HG02970 (cell line): ENCODE measurements around the gene LYL1.

Source experiments
- ATAC-seq: cut with Tn5 transposase; IDR thresholded peaks from one replicate; pipeline ENCODE4 v1.9.1; 2021; ENCODE audit warnings: mild to moderate bottlenecking, moderate library complexity, moderate number of reproducible peaks; ENCODE audit not compliant: unreplicated experiment, low FRiP score

The LYL1 gene

GRCh38 chr19:13110099-13110610 is 7.5 kb upstream of the LYL1 start:
- no peak for ATAC-seq

- ATAC-seq: no peak
Measured at GRCh38 chr19:13109361-13110098, 6.9 kb upstream of the LYL1 start.

GRCh38 chr19:13104848-13105711 is 2.4 kb upstream of the LYL1 start:
- ATAC-seq: no peak

- peak; percentile 44 for ATAC-seq
Measured at GRCh38 chr19:13104360-13104847, 1.7 kb upstream of the LYL1 start.

GRCh38 chr19:13103581-13104359 is 1.1 kb upstream of the LYL1 start:
- no peak for ATAC-seq

- ATAC-seq: no peak
Measured at GRCh38 chr19:13102416-13102665, 317 bp downstream of the LYL1 start.

- no peak for ATAC-seq
Measured at GRCh38 chr19:13101590-13102415, 855 bp downstream of the LYL1 start.

GRCh38 chr19:13100841-13101589 is 1.6 kb downstream of the LYL1 start:
- no peak for ATAC-seq

GRCh38 chr19:13100031-13100588 is 2.5 kb downstream of the LYL1 start:
- ATAC-seq: no peak

GRCh38 chr19:13099073-13099999 is 3.3 kb downstream of the LYL1 start:
- ATAC-seq: no peak

- ATAC-seq: no peak
Measured at GRCh38 chr19:13098277-13099072, 4.2 kb downstream of the LYL1 start.

- no peak for ATAC-seq
Measured at GRCh38 chr19:13097463-13098258, 5.0 kb downstream of the LYL1 start.

GRCh38 chr19:13097033-13097462 is 5.6 kb downstream of the LYL1 start:
- no peak for ATAC-seq

- no peak for ATAC-seq
Measured at GRCh38 chr19:13095934-13096927, 6.4 kb downstream of the LYL1 start.

GRCh38 chr19:13095393-13095784 is 7.3 kb downstream of the LYL1 start:
- ATAC-seq: no peak
